ELF-1 (cell line): ENCODE data around the gene ARMC9.
"Not testable (repeated sequence)": the region's sequence is repeated elsewhere in the genome, so short reads cannot be mapped to it uniquely, and the experiment has no call there.

Experiments used
- DNase-seq: peaks from one replicate; pipeline ENCODE4 v3.0.0-alpha.2; 2016; ENCODE audit warnings: low read depth, low spot score

Gene ARMC9

GRCh38 chr2:231183851-231184250 is 14.6 kb upstream of the ARMC9 start:
- no peak for DNase-seq

GRCh38 chr2:231184319-231184718 is 14.1 kb upstream of the ARMC9 start:
- no peak for DNase-seq

GRCh38 chr2:231185050-231185725 is 13.2 kb upstream of the ARMC9 start:
- no peak for DNase-seq

GRCh38 chr2:231185886-231186285 is 12.5 kb upstream of the ARMC9 start:
- no peak for DNase-seq

GRCh38 chr2:231186325-231186724 is 12.1 kb upstream of the ARMC9 start:
- DNase-seq, result no peak

- DNase-seq, result peak; percentile 68
Observed at GRCh38 chr2:231187736-231188505, 10.5 kb upstream of the ARMC9 start.

- DNase-seq, result no peak
Observed at GRCh38 chr2:231188506-231189170, 9.8 kb upstream of the ARMC9 start.

- no peak for DNase-seq
Observed at GRCh38 chr2:231189171-231189530, 9.3 kb upstream of the ARMC9 start.

GRCh38 chr2:231189571-231190495 is 8.6 kb upstream of the ARMC9 start:
- DNase-seq, result peak; percentile 55

- peak; percentile 60 for DNase-seq
Observed at GRCh38 chr2:231190531-231191197, 7.8 kb upstream of the ARMC9 start.

- DNase-seq, result peak; percentile 78
Observed at GRCh38 chr2:231191896-231192872, 6.2 kb upstream of the ARMC9 start.

- no peak for DNase-seq
Observed at GRCh38 chr2:231193216-231193615, 5.2 kb upstream of the ARMC9 start.

- no peak for DNase-seq
Observed at GRCh38 chr2:231196592-231196991, 1.8 kb upstream of the ARMC9 start.

GRCh38 chr2:231197196-231197595 is 1.2 kb upstream of the ARMC9 start:
- not testable (repeated sequence) for DNase-seq

GRCh38 chr2:231197706-231198290 is 633 bp upstream of the ARMC9 start:
- DNase-seq, result no peak

- DNase-seq, result no peak
Observed at GRCh38 chr2:231199219-231199618, 788 bp downstream of the ARMC9 start.

GRCh38 chr2:231200805-231201474 is 2.5 kb downstream of the ARMC9 start:
- peak; percentile 74 for DNase-seq

- DNase-seq, result peak; percentile 47
Observed at GRCh38 chr2:231201475-231201814, 3.0 kb downstream of the ARMC9 start.

- DNase-seq, result no peak
Observed at GRCh38 chr2:231203087-231203486, 4.7 kb downstream of the ARMC9 start.
